Activated CD4-positive, alpha-beta T cell treated with anti-CD3 and anti-CD28 coated beads, Interleukin-2, amount 10 ng/mL, durations not matched to agents 7 days and 5 days (primary cell): Measurements from ENCODE around the gene SLMAP. TPM values are rescaled to one million over a fixed set of nuclear protein-coding genes. Genes with fewer than 3 reads are reported as not detected.

Source experiments
- CTCF ChIA-PET: fragments of 350-600 bp; sonication (Branson Sonifier 250); formaldehyde crosslinking; loops from one replicate; lab custom pipeline; 2021; ENCODE audit warnings: antibody characterized with exemption; lab: Charles Lee
- POLR2A ChIA-PET: fragments of 350-600 bp; sonication (Branson Sonifier 250); formaldehyde crosslinking; loops from one replicate; lab custom pipeline; 2021; ENCODE audit warnings: antibody characterized with exemption; lab: Charles Lee
- DNase-seq: peaks from one replicate; pipeline ENCODE4 v3.0.0-alpha.2; 2020
- H3K27ac Mint-ChIP-seq: one replicate; pipeline ENCODE4 v1.8.0; 2021; ENCODE audit warnings: mild to moderate bottlenecking, moderate library complexity, mixed read lengths
- H3K27me3 Mint-ChIP-seq: one replicate; pipeline ENCODE4 v1.8.0; 2021; ENCODE audit warnings: mixed read lengths
- H3K36me3 Mint-ChIP-seq: one replicate; pipeline ENCODE4 v1.8.0; 2021; ENCODE audit warnings: low read depth, mixed read lengths
- H3K4me1 Mint-ChIP-seq: one replicate; pipeline ENCODE4 v1.8.0; 2021; ENCODE audit warnings: mixed read lengths
- H3K4me3 Mint-ChIP-seq: one replicate; pipeline ENCODE4 v1.8.0; 2021; ENCODE audit warnings: mild to moderate bottlenecking, moderate library complexity, mixed read lengths
- H3K9me3 Mint-ChIP-seq: one replicate; pipeline ENCODE4 v1.8.0; 2021; ENCODE audit warnings: mixed read lengths
- total RNA-seq, 2 experiments: library from RNA; stranded (reverse); gene quantifications; one replicate each; pipeline ENCODE4 v1.2.3, GENCODE V29; 2021

The SLMAP gene, protein sequence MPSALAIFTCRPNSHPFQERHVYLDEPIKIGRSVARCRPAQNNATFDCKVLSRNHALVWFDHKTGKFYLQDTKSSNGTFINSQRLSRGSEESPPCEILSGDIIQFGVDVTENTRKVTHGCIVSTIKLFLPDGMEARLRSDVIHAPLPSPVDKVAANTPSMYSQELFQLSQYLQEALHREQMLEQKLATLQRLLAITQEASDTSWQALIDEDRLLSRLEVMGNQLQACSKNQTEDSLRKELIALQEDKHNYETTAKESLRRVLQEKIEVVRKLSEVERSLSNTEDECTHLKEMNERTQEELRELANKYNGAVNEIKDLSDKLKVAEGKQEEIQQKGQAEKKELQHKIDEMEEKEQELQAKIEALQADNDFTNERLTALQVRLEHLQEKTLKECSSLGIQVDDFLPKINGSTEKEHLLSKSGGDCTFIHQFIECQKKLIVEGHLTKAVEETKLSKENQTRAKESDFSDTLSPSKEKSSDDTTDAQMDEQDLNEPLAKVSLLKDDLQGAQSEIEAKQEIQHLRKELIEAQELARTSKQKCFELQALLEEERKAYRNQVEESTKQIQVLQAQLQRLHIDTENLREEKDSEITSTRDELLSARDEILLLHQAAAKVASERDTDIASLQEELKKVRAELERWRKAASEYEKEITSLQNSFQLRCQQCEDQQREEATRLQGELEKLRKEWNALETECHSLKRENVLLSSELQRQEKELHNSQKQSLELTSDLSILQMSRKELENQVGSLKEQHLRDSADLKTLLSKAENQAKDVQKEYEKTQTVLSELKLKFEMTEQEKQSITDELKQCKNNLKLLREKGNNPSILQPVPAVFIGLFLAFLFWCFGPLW
- 10 to 100 TPM; 47.2 to 51.2 TPM for total RNA-seq

DNA sequence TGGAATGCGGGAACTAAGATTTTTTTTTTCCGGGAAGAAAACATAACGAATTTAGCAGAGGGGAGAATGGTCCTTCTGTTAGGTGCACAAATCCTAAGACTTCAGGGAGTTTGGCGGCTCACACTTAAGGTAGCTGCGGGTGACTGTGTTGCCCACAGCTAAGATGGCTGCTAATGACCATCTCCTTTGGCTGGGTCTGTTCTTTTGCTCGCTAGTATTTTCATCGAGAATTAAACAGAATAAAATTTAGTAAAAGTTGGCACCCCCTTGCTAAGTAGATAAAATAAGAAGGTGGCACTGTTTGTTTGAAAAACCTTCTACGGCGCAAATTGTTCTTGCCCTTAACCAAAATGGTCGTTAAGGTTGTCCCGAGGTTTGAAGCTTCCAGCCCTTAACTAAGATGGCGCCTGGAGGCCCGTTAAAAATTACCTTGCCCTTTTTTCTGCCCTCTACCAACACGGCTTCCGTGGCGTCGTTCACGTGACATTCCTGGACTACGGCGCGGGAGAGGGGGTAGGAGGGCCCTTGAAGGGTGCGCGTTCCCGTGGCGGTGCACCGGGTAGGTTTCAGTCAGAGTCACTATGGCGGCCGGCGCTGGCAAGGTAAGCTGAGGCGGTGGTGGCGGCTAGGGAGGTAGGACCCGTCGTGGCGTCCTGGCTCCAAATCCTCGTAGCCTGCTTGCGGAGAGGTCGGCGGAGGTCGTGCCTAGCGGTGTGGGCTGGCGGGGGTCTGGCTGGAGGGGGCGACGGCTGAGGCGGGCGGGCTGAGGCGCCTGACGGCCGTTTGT is at the start of gene SLMAP:
SLMAP (plus strand) TSS at position 569 of the 787 bp plus-strand sequence. CDS start 1,343 bp downstream, outside the sequence.
- peak within 1 kb of the TSS; percentile 98 for H3K4me3 Mint-ChIP-seq
- peaks cover 43% of the 10 kb centered on the region for H3K4me1 Mint-ChIP-seq
- POLR2A ChIA-PET, result interaction anchor here (0.6 to 1.2 kb wide), 3 partner anchors 23 to 97 kb away, joined by 3 to 12 read pairs (median 4); partner anchors contain the start of gene DENND6A
- no peaks in the 10 kb centered on the region for H3K9me3 Mint-ChIP-seq
- peaks cover 28% of the 10 kb centered on the region for H3K36me3 Mint-ChIP-seq
- CTCF ChIA-PET, result interaction anchor here (0.6 to 1.2 kb wide), 6 partner anchors 10 to 387 kb away, joined by 3 to 4 read pairs (median 3); no protein-coding TSS in a partner anchor
- peak within 1 kb of the TSS; percentile 98 for H3K27ac Mint-ChIP-seq
- DNase-seq, result peak; percentile 98
- peaks cover 5% of the 10 kb centered on the region for H3K27me3 Mint-ChIP-seq

DNA sequence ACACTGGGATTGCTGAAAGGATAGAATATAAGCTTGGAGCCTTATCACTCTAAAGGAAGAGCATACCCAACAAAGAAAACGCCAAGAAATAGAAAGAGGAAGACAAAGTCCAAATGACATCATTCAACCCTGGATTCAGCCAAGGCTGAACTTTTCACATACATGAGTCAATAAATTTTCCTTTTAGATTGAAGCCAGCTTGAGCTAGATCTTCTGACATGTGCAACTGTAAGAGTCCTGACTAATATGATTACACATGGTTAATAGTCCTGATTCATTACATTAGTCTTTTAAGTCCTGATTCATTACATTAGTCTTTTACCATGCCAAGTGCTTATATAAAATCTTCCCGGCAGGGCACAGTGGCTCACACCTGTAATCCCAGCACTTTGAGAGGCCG is 49.6 kb upstream of the SLMAP start:
- no peak overlapping the region for H3K4me3 Mint-ChIP-seq
- CTCF ChIA-PET, result no interaction called here
- POLR2A ChIA-PET, result no interaction called here
- no peak overlapping the region for H3K27ac Mint-ChIP-seq
- H3K4me1 Mint-ChIP-seq, result no peaks in the 10 kb centered on the region
- no peaks in the 10 kb centered on the region for H3K36me3 Mint-ChIP-seq
- no peak for DNase-seq
- H3K27me3 Mint-ChIP-seq, result peaks cover 8% of the 10 kb centered on the region
- no peaks in the 10 kb centered on the region for H3K9me3 Mint-ChIP-seq

DNA sequence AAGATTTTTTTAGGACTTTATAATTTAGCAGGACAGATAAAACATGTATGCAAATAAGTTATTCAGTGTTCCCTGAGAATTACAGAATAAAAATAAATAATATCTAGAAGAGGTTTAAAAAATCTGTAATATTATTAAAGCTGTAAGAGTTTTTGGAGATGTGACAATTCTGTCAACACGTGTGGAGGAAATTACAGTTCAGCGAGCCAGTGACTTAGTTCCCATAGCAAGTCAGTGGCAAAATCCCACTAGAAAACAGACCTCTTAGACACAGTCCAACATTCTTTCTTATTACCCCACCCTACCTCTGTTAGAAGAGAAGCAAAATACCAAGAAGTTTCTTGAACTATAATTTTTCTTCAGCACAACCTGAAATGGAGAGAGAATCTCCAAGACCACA is 47.1 kb upstream of the SLMAP start:
- ChIA-PET CTCF (no interaction called here), POLR2A (no interaction called here)
- H3K4me3 Mint-ChIP-seq, result no peak overlapping the region
- H3K9me3 Mint-ChIP-seq, result no peaks in the 10 kb centered on the region
- H3K4me1 Mint-ChIP-seq, result no peaks in the 10 kb centered on the region
- H3K27ac Mint-ChIP-seq, result no peak overlapping the region
- no peak for DNase-seq
- H3K27me3 Mint-ChIP-seq, result peaks cover 8% of the 10 kb centered on the region
- no peaks in the 10 kb centered on the region for H3K36me3 Mint-ChIP-seq

DNA sequence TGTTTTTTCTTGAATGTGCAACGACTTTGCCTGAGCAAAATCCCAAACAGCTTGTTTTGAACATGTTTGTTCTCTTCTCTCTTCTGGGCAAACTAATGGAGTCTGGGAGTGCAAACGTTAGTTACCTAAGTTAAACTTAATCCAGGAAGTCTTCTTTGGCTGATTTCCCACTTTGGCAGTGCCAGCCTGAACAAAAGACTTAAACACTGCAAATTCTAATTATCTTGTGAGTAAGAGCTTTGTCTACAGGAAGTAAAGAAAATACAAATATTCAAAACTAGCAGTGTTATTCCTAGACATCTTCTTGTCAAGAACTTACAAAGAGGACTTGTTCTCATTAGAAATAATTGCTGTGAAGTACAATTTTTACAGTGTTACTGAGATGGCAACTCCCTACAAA is 46.5 kb upstream of the SLMAP start:
- Mint-ChIP-seq H3K9me3 (no peaks in the 10 kb centered on the region), H3K4me1 (no peaks in the 10 kb centered on the region), H3K27me3 (peaks cover 8% of the 10 kb centered on the region), H3K36me3 (no peaks in the 10 kb centered on the region), H3K4me3 (no peak overlapping the region), H3K27ac (no peak overlapping the region)
- CTCF ChIA-PET, result interaction anchor here (0.6 kb wide), 2 partner anchors 46 to 208 kb away, joined by 3 read pairs; no protein-coding TSS in a partner anchor
- POLR2A ChIA-PET, result no interaction called here
- DNase-seq, result no peak

DNA sequence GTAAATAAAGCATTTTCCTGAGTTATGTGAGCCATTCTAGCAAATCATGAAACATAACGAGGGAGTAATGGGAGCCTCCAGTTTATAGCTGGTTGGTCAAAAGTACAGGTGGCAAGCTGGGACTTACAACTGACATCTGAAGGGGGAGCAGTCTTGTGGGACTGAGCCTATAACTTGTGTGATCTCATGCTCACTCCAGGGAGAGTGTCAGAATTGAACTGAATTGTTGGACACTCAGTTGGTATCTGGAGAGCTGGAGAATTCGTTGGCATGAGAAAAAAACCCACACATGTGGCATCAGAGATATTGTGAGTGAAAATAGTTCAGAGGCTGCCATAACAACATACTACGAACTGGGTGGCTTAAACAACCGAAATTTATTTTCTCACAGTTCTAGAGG is 40.4 kb upstream of the SLMAP start:
- no peak for DNase-seq
- ChIA-PET POLR2A (no interaction called here), CTCF (no interaction called here)
- no peaks in the 10 kb centered on the region for H3K36me3 Mint-ChIP-seq
- no peak overlapping the region for H3K27ac Mint-ChIP-seq
- H3K9me3 Mint-ChIP-seq, result no peaks in the 10 kb centered on the region
- H3K27me3 Mint-ChIP-seq, result no peaks in the 10 kb centered on the region
- H3K4me3 Mint-ChIP-seq, result no peak overlapping the region
- H3K4me1 Mint-ChIP-seq, result no peaks in the 10 kb centered on the region

DNA sequence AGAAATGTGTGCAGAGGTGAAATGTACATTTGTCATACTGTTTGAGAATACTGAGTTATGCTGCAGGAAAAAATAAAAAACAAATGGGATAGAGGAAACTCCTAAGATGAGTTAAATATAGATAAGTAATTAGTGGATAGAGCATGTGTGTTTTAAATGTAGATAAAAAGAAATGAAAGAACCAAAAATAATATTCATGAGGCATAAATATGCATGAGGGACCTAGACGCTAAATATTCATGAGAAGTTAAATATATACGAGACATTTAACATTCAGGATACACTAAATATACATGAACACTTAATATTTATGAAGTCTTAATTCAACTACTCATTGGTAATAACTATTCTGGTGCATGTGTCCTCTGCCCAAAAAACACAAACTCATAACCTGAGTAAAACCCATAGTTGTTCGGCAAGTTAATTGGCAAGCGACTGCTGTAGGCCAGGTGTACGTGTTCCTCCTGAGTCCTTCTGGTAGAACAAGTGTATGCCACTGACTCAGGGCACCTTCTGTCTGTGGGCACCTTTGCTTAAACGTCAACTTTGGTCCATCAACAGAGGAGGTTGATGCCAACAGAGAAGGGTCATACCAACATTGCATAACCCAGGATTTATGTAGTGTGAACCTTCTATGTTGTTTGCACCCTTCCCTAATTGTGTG is 38.8 kb upstream of the SLMAP start:
- no peaks in the 10 kb centered on the region for H3K4me1 Mint-ChIP-seq
- CTCF ChIA-PET, result no interaction called here
- no peaks in the 10 kb centered on the region for H3K36me3 Mint-ChIP-seq
- H3K27ac Mint-ChIP-seq, result no peak overlapping the region
- H3K27me3 Mint-ChIP-seq, result no peaks in the 10 kb centered on the region
- no peak overlapping the region for H3K4me3 Mint-ChIP-seq
- H3K9me3 Mint-ChIP-seq, result no peaks in the 10 kb centered on the region
- POLR2A ChIA-PET, result no interaction called here
- DNase-seq, result no peak

DNA sequence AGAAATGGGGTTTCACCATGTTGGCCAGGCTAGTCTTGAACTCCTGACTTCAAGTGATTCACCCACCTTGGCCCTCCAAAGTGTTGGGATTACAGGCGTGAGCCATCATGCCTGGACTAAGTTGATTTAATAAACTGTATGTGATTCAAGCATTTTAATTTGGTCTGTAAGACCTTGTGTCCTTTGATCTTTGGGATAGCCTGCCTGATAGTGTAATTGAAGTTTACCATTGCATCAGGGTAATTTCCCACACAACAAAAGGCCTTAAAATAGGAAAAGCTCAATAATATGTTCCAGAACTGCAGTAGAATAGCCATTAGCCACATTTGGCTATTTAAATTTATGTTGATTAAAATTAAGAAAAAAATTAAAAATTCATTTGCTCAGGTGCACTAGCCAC is 38.0 kb upstream of the SLMAP start:
- no peak overlapping the region for H3K27ac Mint-ChIP-seq
- H3K4me1 Mint-ChIP-seq, result no peaks in the 10 kb centered on the region
- POLR2A ChIA-PET, result no interaction called here
- CTCF ChIA-PET, result no interaction called here
- no peaks in the 10 kb centered on the region for H3K36me3 Mint-ChIP-seq
- H3K9me3 Mint-ChIP-seq, result no peaks in the 10 kb centered on the region
- no peaks in the 10 kb centered on the region for H3K27me3 Mint-ChIP-seq
- no peak for DNase-seq
- H3K4me3 Mint-ChIP-seq, result no peak overlapping the region

DNA sequence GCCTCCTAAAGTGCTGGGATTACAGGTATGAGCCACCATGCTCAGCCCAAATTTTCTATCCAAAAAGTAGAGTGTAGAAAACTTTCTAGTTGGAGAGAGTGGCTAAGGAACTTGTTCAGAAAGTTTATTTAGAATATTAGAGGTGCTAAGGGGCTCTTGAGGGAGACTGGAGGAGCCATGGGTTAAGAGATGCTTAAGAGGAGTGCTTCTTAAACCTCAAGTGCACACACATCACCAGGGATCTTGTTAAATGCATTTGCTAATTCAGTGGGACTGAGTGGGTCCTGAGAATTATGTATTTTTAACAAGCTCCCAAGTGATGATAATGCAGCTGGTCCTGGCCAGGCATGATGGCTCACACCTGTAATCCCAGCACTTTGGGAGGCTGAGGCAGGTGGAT is 29.7 kb upstream of the SLMAP start:
- H3K4me3 Mint-ChIP-seq, result no peak overlapping the region
- no peaks in the 10 kb centered on the region for H3K27me3 Mint-ChIP-seq
- H3K9me3 Mint-ChIP-seq, result no peaks in the 10 kb centered on the region
- no peaks in the 10 kb centered on the region for H3K4me1 Mint-ChIP-seq
- no peak for DNase-seq
- H3K36me3 Mint-ChIP-seq, result no peaks in the 10 kb centered on the region
- H3K27ac Mint-ChIP-seq, result no peak overlapping the region
- ChIA-PET POLR2A (no interaction called here), CTCF (no interaction called here)

DNA sequence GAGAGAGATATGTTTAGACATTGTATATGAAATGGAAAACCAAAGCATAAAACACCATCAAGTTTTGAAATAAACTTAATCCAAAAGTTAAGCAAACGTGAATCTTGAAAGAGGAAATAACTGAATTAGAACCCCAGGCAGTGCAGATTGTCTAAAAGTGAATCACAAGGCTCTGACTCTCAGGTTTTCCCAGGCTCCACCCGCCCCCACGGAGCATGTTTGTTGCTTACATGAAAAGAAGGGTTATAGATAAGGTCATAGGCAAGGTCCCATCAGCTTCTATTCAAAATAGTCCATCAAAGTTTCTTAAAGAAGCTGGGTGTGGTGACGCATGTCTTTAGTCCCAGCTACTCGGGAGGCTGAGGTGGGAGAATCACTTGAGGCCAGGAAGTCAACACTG is 29.0 kb upstream of the SLMAP start:
- no peaks in the 10 kb centered on the region for H3K27me3 Mint-ChIP-seq
- CTCF ChIA-PET, result no interaction called here
- DNase-seq, result no peak
- no peaks in the 10 kb centered on the region for H3K9me3 Mint-ChIP-seq
- H3K4me3 Mint-ChIP-seq, result no peak overlapping the region
- H3K4me1 Mint-ChIP-seq, result no peaks in the 10 kb centered on the region
- H3K27ac Mint-ChIP-seq, result no peak overlapping the region
- no peaks in the 10 kb centered on the region for H3K36me3 Mint-ChIP-seq
- POLR2A ChIA-PET, result no interaction called here

DNA sequence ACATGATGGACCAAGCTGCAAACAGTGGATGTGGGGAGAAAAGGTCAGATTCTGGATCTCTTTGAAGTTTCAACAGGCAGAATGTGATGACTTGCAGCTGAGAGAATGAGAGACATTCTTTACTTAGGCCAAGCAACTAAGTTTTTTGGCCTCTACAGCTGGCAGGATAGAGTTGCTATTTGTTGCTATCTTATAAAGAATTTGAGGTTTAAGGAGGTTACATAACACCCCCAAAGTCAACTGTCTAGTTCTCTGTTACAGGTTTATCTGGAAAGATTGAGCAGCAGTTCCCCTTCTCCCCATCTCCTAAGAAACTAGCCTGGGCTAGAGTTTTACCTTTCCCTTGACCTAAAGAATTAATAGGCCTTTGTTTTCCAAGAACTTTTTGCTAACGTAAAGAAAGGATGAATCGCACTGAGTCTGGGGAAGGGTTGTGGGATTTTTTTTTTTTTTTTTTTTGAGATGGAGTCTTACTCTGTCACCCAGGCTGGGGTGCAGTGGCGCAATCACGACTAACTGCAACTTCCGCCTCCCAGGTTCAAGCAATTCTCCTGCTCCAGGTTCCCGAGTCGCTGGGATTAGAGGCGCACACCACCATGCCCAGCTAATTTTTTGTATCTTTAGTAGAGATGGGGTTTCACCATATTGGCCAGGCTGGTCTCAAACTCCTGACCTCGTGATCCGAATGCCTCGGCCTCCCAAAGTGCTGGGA is 26.6 kb upstream of the SLMAP start:
- DNase-seq, result no peak
- no peaks in the 10 kb centered on the region for H3K27me3 Mint-ChIP-seq
- no peaks in the 10 kb centered on the region for H3K9me3 Mint-ChIP-seq
- no peaks in the 10 kb centered on the region for H3K4me1 Mint-ChIP-seq
- no peak overlapping the region for H3K27ac Mint-ChIP-seq
- ChIA-PET CTCF (no interaction called here), POLR2A (no interaction called here)
- H3K4me3 Mint-ChIP-seq, result no peak overlapping the region
- no peaks in the 10 kb centered on the region for H3K36me3 Mint-ChIP-seq

DNA sequence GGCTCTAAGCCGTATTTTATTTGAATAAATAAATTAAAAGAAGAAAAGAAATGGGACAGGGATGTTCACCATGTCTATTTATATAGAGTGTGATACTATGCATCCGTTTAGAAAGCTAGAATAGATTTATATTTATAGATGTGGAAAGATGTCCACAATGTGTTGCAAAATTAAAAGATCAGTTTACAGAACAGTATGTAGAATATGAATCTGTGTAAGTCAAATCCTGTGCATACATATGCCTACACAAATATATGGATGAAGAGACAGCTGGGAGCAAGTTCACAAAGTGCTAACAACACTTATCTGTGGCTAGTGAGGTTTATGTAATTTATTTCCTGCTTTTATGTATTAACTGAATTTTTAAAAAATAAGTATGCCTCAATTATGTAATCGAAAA is 25.4 kb upstream of the SLMAP start:
- H3K4me1 Mint-ChIP-seq, result no peaks in the 10 kb centered on the region
- H3K36me3 Mint-ChIP-seq, result no peaks in the 10 kb centered on the region
- no peak overlapping the region for H3K4me3 Mint-ChIP-seq
- H3K27me3 Mint-ChIP-seq, result no peaks in the 10 kb centered on the region
- DNase-seq, result no peak
- ChIA-PET CTCF (no interaction called here), POLR2A (no interaction called here)
- no peaks in the 10 kb centered on the region for H3K9me3 Mint-ChIP-seq
- H3K27ac Mint-ChIP-seq, result no peak overlapping the region

DNA sequence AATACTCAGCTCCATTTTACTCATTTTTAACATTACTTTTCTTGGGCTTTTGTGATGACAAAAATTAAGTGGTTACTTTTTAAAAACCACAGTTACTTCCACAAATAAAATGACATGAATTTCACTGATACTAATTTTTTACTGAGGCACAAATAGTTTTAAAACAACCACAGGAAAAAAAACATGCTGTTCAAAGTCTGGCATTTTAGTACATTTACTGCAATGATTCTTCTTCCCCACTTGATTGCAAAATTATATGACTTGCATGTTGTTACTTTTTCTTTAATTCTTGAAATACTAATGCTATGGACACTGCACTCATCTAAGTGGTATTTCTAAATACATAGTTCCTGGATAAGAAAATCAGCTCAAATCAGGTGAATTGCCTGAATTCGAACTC is 24.8 kb upstream of the SLMAP start:
- Mint-ChIP-seq H3K9me3 (no peaks in the 10 kb centered on the region), H3K36me3 (no peaks in the 10 kb centered on the region), H3K4me1 (no peaks in the 10 kb centered on the region), H3K27ac (no peak overlapping the region), H3K4me3 (no peak overlapping the region), H3K27me3 (peaks cover 2% of the 10 kb centered on the region)
- no peak for DNase-seq
- ChIA-PET POLR2A (no interaction called here), CTCF (no interaction called here)
